ENCODE measurements around the gene FGF21.

FGF21 gene

GRCh38 chr19:48734625-48735024, 20.7 kb upstream of the FGF21 start:
- H3K4me3 ChIP-seq (ENCODE audit: low read depth, low read length) = no peak overlapping the region
- no peaks in the 10 kb centered on the region for H3K9me3 ChIP-seq (ENCODE audit: control insufficient read depth, insufficient read depth, low read depth, low read length)
- H3K27ac ChIP-seq (ENCODE audit: extremely low read depth, low read depth, low read length) = no peak overlapping the region
- no peaks in the 10 kb centered on the region for H3K36me3 ChIP-seq (ENCODE audit: control insufficient read depth in 2 of 2, insufficient read depth in 1 of 2, low read length in 2 of 2)
- TF ChIP-seq SCRT2 (tag by site-specific recombination; IDR thresholded peaks at IDR 0.05) = no peak
- no peak for TF ChIP-seq ZNF777 (tag by site-specific recombination; IDR thresholded peaks at IDR 0.05; ENCODE audit: borderline replicate concordance)
- CTCF ChIA-PET = interaction anchor here (0.5 to 0.7 kb wide), 2 partner anchors 14 to 406 kb away, joined by 3 to 5 read pairs; no protein-coding TSS in a partner anchor
- peaks cover 5% of the 10 kb centered on the region for H3K4me1 ChIP-seq (ENCODE audit: control insufficient read depth, insufficient read depth, low read length)
- POLR2A ChIA-PET = no interaction called here

- no peak overlapping the region for H3K27ac ChIP-seq (ENCODE audit: extremely low read depth, low read depth, low read length)
- ChIA-PET POLR2A (interaction anchor here (0.6 kb wide), 1 partner anchor 1650 kb away, joined by 3 read pairs; no protein-coding TSS in a partner anchor), CTCF (interaction anchor here (0.5 to 0.9 kb wide), 2 partner anchors 235 to 405 kb away, joined by 3 to 5 read pairs; no protein-coding TSS in a partner anchor)
- no peak overlapping the region for H3K4me3 ChIP-seq (ENCODE audit: low read depth, low read length)
- H3K36me3 ChIP-seq (ENCODE audit: control insufficient read depth in 2 of 2, insufficient read depth in 1 of 2, low read length in 2 of 2) = no peaks in the 10 kb centered on the region
- TF ChIP-seq ZNF223 (tag by site-specific recombination; IDR thresholded peaks at IDR 0.05) (no peak), KLF8 (tag by site-specific recombination; IDR thresholded peaks at IDR 0.05) (peak; percentile 61; the same call in 1 of the 2 replicates)
- no peaks in the 10 kb centered on the region for H3K9me3 ChIP-seq (ENCODE audit: control insufficient read depth, insufficient read depth, low read depth, low read length)
- peaks cover 5% of the 10 kb centered on the region for H3K4me1 ChIP-seq (ENCODE audit: control insufficient read depth, insufficient read depth, low read length)
Observed at GRCh38 chr19:48735031-48735615, 20.2 kb upstream of the FGF21 start.

- Histone ChIP-seq H3K36me3 (ENCODE audit: control insufficient read depth in 2 of 2, insufficient read depth in 1 of 2, low read length in 2 of 2) (no peaks in the 10 kb centered on the region), H3K4me3 (ENCODE audit: low read depth, low read length) (no peak overlapping the region), H3K9me3 (ENCODE audit: control insufficient read depth, insufficient read depth, low read depth, low read length) (no peaks in the 10 kb centered on the region), H3K4me1 (ENCODE audit: control insufficient read depth, insufficient read depth, low read length) (peaks cover 5% of the 10 kb centered on the region), H3K27ac (ENCODE audit: extremely low read depth, low read depth, low read length) (no peak overlapping the region)
- POLR2A ChIA-PET = interaction anchor here (0.5 to 2.9 kb wide), 3 partner anchors 11 to 92 kb away, joined by 6 to 35 read pairs (median 10); partner anchors contain the start of gene CA11
- CTCF ChIA-PET = no interaction called here
- TF ChIP-seq KLF8 (tag by site-specific recombination; IDR thresholded peaks at IDR 0.05) = peak; percentile 39
- TF ChIP-seq ZFHX2 (tag by site-specific recombination; conservative IDR thresholded peaks at IDR 0.05) = peak; percentile 29; the same call in 1 of the 2 replicates
- no peak for TF ChIP-seq ZNF366 (tag by site-specific recombination; conservative IDR thresholded peaks at IDR 0.05)
- TF ChIP-seq, protein P1, sequence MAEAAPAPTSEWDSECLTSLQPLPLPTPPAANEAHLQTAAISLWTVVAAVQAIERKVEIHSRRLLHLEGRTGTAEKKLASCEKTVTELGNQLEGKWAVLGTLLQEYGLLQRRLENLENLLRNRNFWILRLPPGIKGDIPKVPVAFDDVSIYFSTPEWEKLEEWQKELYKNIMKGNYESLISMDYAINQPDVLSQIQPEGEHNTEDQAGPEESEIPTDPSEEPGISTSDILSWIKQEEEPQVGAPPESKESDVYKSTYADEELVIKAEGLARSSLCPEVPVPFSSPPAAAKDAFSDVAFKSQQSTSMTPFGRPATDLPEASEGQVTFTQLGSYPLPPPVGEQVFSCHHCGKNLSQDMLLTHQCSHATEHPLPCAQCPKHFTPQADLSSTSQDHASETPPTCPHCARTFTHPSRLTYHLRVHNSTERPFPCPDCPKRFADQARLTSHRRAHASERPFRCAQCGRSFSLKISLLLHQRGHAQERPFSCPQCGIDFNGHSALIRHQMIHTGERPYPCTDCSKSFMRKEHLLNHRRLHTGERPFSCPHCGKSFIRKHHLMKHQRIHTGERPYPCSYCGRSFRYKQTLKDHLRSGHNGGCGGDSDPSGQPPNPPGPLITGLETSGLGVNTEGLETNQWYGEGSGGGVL (tag by site-specific recombination; IDR thresholded peaks at IDR 0.05) = no peak
- TF ChIP-seq ZSCAN4 (tag by site-specific recombination; IDR thresholded peaks at IDR 0.05) = no peak
- TF ChIP-seq ZNF148 (tag by site-specific recombination; IDR thresholded peaks at IDR 0.05; ENCODE audit: borderline replicate concordance) = no peak
- TF ChIP-seq, protein P2, sequence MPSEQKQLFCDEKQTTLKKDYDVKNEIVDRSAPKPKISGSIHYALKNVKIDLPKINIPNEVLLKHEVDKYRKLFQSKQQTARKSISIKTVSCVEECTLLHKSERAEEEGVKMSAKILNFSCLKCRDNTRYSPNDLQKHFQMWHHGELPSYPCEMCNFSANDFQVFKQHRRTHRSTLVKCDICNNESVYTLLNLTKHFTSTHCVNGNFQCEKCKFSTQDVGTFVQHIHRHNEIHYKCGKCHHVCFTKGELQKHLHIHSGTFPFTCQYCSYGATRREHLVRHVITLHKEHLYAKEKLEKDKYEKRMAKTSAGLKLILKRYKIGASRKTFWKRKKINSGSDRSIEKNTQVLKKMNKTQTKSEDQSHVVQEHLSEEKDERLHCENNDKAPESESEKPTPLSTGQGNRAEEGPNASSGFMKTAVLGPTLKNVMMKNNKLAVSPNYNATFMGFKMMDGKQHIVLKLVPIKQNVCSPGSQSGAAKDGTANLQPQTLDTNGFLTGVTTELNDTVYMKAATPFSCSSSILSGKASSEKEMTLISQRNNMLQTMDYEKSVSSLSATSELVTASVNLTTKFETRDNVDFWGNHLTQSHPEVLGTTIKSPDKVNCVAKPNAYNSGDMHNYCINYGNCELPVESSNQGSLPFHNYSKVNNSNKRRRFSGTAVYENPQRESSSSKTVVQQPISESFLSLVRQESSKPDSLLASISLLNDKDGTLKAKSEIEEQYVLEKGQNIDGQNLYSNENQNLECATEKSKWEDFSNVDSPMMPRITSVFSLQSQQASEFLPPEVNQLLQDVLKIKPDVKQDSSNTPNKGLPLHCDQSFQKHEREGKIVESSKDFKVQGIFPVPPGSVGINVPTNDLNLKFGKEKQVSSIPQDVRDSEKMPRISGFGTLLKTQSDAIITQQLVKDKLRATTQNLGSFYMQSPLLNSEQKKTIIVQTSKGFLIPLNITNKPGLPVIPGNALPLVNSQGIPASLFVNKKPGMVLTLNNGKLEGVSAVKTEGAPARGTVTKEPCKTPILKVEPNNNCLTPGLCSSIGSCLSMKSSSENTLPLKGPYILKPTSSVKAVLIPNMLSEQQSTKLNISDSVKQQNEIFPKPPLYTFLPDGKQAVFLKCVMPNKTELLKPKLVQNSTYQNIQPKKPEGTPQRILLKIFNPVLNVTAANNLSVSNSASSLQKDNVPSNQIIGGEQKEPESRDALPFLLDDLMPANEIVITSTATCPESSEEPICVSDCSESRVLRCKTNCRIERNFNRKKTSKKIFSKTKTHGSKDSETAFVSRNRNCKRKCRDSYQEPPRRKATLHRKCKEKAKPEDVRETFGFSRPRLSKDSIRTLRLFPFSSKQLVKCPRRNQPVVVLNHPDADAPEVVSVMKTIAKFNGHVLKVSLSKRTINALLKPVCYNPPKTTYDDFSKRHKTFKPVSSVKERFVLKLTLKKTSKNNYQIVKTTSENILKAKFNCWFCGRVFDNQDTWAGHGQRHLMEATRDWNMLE (tag by site-specific recombination; conservative IDR thresholded peaks at IDR 0.05; ENCODE audit: low read depth) = no peak
- no peak for TF ChIP-seq ZNF140 (tag by site-specific recombination; IDR thresholded peaks at IDR 0.05)
- TF ChIP-seq KLF1 (tag by site-specific recombination; IDR thresholded peaks at IDR 0.05) = peak; percentile 79
- no peak for TF ChIP-seq ZNF701 (tag by site-specific recombination; IDR thresholded peaks at IDR 0.05)
- no peak for TF ChIP-seq ZNF549 (tag by site-specific recombination; IDR thresholded peaks at IDR 0.05)
- no peak for TF ChIP-seq ZNF10 (tag by site-specific recombination; IDR thresholded peaks at IDR 0.05)
- no peak for TF ChIP-seq ZNF558 (tag by site-specific recombination; IDR thresholded peaks at IDR 0.05)
- TF ChIP-seq ZNF18 (tag by site-specific recombination; IDR thresholded peaks at IDR 0.05) = no peak
Observed at GRCh38 chr19:48737360-48737998, 17.8 kb upstream of the FGF21 start.
